WTC11 (cell line): Measurements from ENCODE around the gene RNF150. TPM values are rescaled to one million over a fixed set of nuclear protein-coding genes. Genes with fewer than 3 reads are reported as not detected.

Experiments used
- ATAC-seq: fragments of 200-7000 bp; cut with Tn5 transposase; 2 replicates; pipeline ENCODE4 v1.10.0; 2021; ENCODE audit warnings: mild to moderate bottlenecking, moderate library complexity
- CTCF ChIA-PET: fragments of 300-600 bp; sonication (Branson Sonifier 250); formaldehyde crosslinking; loops from one replicate; lab custom pipeline; 2021; ENCODE audit warnings: antibody characterized with exemption; lab: Charles Lee
- POLR2A ChIA-PET: fragments of 350-600 bp; sonication (Branson Sonifier 250); formaldehyde crosslinking; loops from one replicate; lab custom pipeline; 2021; ENCODE audit warnings: antibody characterized with exemption; lab: Charles Lee
- DNase-seq: peaks from one replicate; pipeline ENCODE4 v3.0.0; 2021; ENCODE audit warnings: low spot score
- H3K27ac Mint-ChIP-seq: 2 replicates; pipeline ENCODE4 v1.8.0; 2021; ENCODE audit warnings: mixed read lengths
- H3K27me3 Mint-ChIP-seq: 2 replicates; pipeline ENCODE4 v1.8.0; 2021; ENCODE audit warnings: low read depth, mild to moderate bottlenecking, moderate library complexity, mixed read lengths
- H3K36me3 Mint-ChIP-seq: 2 replicates; pipeline ENCODE4 v1.8.0; 2021; ENCODE audit warnings: mixed read lengths
- H3K4me1 Mint-ChIP-seq: 2 replicates; pipeline ENCODE4 v1.8.0; 2022; ENCODE audit warnings: mixed read lengths
- H3K4me3 Mint-ChIP-seq: 2 replicates; pipeline ENCODE4 v1.8.0; 2021; ENCODE audit warnings: mild to moderate bottlenecking, moderate library complexity, mixed read lengths
- H3K9me3 Mint-ChIP-seq: 2 replicates; pipeline ENCODE4 v1.8.0; 2021; ENCODE audit warnings: mixed read lengths
- AR ChIP-seq: fragments of 250-450 bp; sonication (Bioruptor Pico); IDR thresholded peaks from 2 replicates; pipeline ENCODE4 v1.9.0; 2021; ENCODE audit warnings: mild to moderate bottlenecking
- ARID4B ChIP-seq: sonication (generic); formaldehyde crosslinking; IDR thresholded peaks from 2 replicates; pipeline ENCODE4 v1.8.0; 2023; ENCODE audit warnings: missing genetic modification reagents, mild to moderate bottlenecking, borderline replicate concordance
- ATF3 ChIP-seq: sonication (generic); formaldehyde crosslinking; conservative IDR thresholded peaks from 2 replicates; pipeline ENCODE4 v1.8.1; 2022; ENCODE audit warnings: mild to moderate bottlenecking, missing genetic modification reagents
- CDX4 ChIP-seq: fragments of 250-450 bp; sonication (Bioruptor Pico); IDR thresholded peaks from 2 replicates; pipeline ENCODE4 v1.9.0; 2021; ENCODE audit warnings: moderate library complexity, mild to moderate bottlenecking, inconsistent platforms, borderline replicate concordance
- E2F4 ChIP-seq: sonication (generic); formaldehyde crosslinking; IDR thresholded peaks from 2 replicates; pipeline ENCODE4 v1.8.1; 2022; ENCODE audit warnings: low read depth, mild to moderate bottlenecking, moderate library complexity, missing genetic modification reagents, borderline replicate concordance
- ERG ChIP-seq: fragments of 250-450 bp; sonication (Bioruptor Pico); IDR thresholded peaks from 2 replicates; pipeline ENCODE4 v1.8.0; 2021; ENCODE audit warnings: mild to moderate bottlenecking
- GABPB1 ChIP-seq: sonication (generic); formaldehyde crosslinking; IDR thresholded peaks from 2 replicates; pipeline ENCODE4 v1.8.1; 2023; ENCODE audit warnings: mild to moderate bottlenecking, missing genetic modification reagents
- JAZF1 ChIP-seq: fragments of 250-450 bp; sonication (Bioruptor Pico); IDR thresholded peaks from 2 replicates; pipeline ENCODE4 v1.9.0; 2021; ENCODE audit warnings: moderate library complexity, mild to moderate bottlenecking, inconsistent platforms
- MLX ChIP-seq: sonication (generic); formaldehyde crosslinking; IDR thresholded peaks from 2 replicates; pipeline ENCODE4 v1.8.1; 2023; ENCODE audit warnings: mild to moderate bottlenecking, missing genetic modification reagents, moderate library complexity
- NFATC4 ChIP-seq: fragments of 250-450 bp; sonication (Bioruptor Pico); IDR thresholded peaks from 2 replicates; pipeline ENCODE4 v1.9.0; 2021; ENCODE audit warnings: mild to moderate bottlenecking
- NFE2L1 ChIP-seq: sonication (generic); formaldehyde crosslinking; IDR thresholded peaks from 2 replicates; pipeline ENCODE4 v1.8.1; 2023; ENCODE audit warnings: missing genetic modification reagents
- NR1H2 ChIP-seq: sonication (generic); formaldehyde crosslinking; IDR thresholded peaks from 2 replicates; pipeline ENCODE4 v1.9.0; 2021; ENCODE audit warnings: mild to moderate bottlenecking, moderate library complexity, missing genetic modification reagents
- SMAD4 ChIP-seq: sonication (generic); formaldehyde crosslinking; IDR thresholded peaks from 2 replicates; pipeline ENCODE4 v1.8.0; 2022; ENCODE audit warnings: mild to moderate bottlenecking, missing genetic modification reagents
- ZNF416 ChIP-seq: fragments of 250-450 bp; sonication (Bioruptor Pico); IDR thresholded peaks from 2 replicates; pipeline ENCODE4 v1.9.0; 2021; ENCODE audit warnings: mild to moderate bottlenecking, inconsistent platforms
- ZNF512 ChIP-seq: sonication (generic); formaldehyde crosslinking; IDR thresholded peaks from 2 replicates; pipeline ENCODE4 v1.8.1; 2022; ENCODE audit warnings: missing genetic modification reagents, borderline replicate concordance
- ZNF532 ChIP-seq: fragments of 250-450 bp; sonication (Bioruptor Pico); IDR thresholded peaks from 2 replicates; pipeline ENCODE4 v1.9.0; 2021; ENCODE audit warnings: mild to moderate bottlenecking, borderline replicate concordance
- ZNF671 ChIP-seq: fragments of 250-450 bp; sonication (Bioruptor Pico); IDR thresholded peaks from 2 replicates; pipeline ENCODE4 v1.8.0; 2021; ENCODE audit warnings: mild to moderate bottlenecking
- total RNA-seq: library from RNA; stranded (reverse); gene quantifications from 3 replicates; pipeline ENCODE4 v1.2.3, GENCODE V29; 2021

Gene RNF150
- total RNA-seq, 1 experiment from 2014 or later: 5.9 TPM

GRCh38 chr4:141058591-141059512 is 74.4 kb downstream of the RNF150 start:
- no peak overlapping the region for H3K27ac Mint-ChIP-seq
- ChIA-PET CTCF (no interaction called here), POLR2A (no interaction called here)
- no peaks in the 10 kb centered on the region for H3K9me3 Mint-ChIP-seq
- ATAC-seq: no peak
- peaks cover 3% of the 10 kb centered on the region; the same call in 1 of the 2 replicates for H3K4me1 Mint-ChIP-seq
- no peak for DNase-seq
- no peak overlapping the region for H3K4me3 Mint-ChIP-seq
- no peaks in the 10 kb centered on the region for H3K27me3 Mint-ChIP-seq
- H3K36me3 Mint-ChIP-seq: no peaks in the 10 kb centered on the region
- TF ChIP-seq GABPB1 (CRISPR knock-in tag): no peak
- TF ChIP-seq ZNF512 (CRISPR knock-in tag): no peak
- no peak for TF ChIP-seq ATF3 (CRISPR knock-in tag)
- TF ChIP-seq ZNF416 (CRISPR knock-in tag): no peak
- TF ChIP-seq SMAD4 (CRISPR knock-in tag): no peak
- TF ChIP-seq ERG: no peak
- no peak for TF ChIP-seq ZNF671 (CRISPR knock-in tag)
- no peak for TF ChIP-seq NFATC4 (CRISPR knock-in tag)
- no peak for TF ChIP-seq JAZF1 (CRISPR knock-in tag)
- no peak for TF ChIP-seq MLX (CRISPR knock-in tag)
- no peak for TF ChIP-seq CDX4 (CRISPR knock-in tag)
- TF ChIP-seq NR1H2 (CRISPR knock-in tag): no peak
- TF ChIP-seq AR (CRISPR knock-in tag): no peak
- TF ChIP-seq E2F4 (CRISPR knock-in tag): no peak
- TF ChIP-seq ARID4B: no peak
- no peak for TF ChIP-seq ZNF532
- no peak for TF ChIP-seq NFE2L1 (CRISPR knock-in tag)
